Prostate gland (tissue), 2 donors: Measurements from ENCODE around the gene PTX3.

ENCODE experiments used
- POLR2A ChIP-seq: fragments of 450-650 bp; IDR thresholded peaks from one replicate; pipeline ENCODE4 v1.6.1; 2016; ENCODE audit warnings: antibody characterized with exemption, mild to moderate bottlenecking
- POLR2AphosphoS5 ChIP-seq: sonication (generic); formaldehyde crosslinking; IDR thresholded peaks from one replicate; pipeline ENCODE4 v1.6.1; 2017; ENCODE audit warnings: antibody characterized with exemption
- TF ChIP-seq, protein P1 (sequence below), 4 experiments: fragments of 200-600 bp in 2 of 4; fragments of 450-650 bp in 2 of 4; sonication (generic) in 2 of 4; IDR thresholded peaks; 1 replicate in 3 of 4; 2 replicates in 1 of 4; pipeline ENCODE4 v1.5.1; 2016 to 2019; ENCODE audit warnings: antibody characterized with exemption in 4 of 4, mild to moderate bottlenecking in 2 of 4, moderate library complexity in 2 of 4

- TF ChIP-seq, protein P1, sequence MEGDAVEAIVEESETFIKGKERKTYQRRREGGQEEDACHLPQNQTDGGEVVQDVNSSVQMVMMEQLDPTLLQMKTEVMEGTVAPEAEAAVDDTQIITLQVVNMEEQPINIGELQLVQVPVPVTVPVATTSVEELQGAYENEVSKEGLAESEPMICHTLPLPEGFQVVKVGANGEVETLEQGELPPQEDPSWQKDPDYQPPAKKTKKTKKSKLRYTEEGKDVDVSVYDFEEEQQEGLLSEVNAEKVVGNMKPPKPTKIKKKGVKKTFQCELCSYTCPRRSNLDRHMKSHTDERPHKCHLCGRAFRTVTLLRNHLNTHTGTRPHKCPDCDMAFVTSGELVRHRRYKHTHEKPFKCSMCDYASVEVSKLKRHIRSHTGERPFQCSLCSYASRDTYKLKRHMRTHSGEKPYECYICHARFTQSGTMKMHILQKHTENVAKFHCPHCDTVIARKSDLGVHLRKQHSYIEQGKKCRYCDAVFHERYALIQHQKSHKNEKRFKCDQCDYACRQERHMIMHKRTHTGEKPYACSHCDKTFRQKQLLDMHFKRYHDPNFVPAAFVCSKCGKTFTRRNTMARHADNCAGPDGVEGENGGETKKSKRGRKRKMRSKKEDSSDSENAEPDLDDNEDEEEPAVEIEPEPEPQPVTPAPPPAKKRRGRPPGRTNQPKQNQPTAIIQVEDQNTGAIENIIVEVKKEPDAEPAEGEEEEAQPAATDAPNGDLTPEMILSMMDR (IDR thresholded peaks at IDR 0.05) = no peak
- no peak for TF ChIP-seq POLR2AphosphoS5
- TF ChIP-seq POLR2A = no peak
These were observed 16.0 kb upstream of the PTX3 start for GRCh38 chr3:157420606-157421130.
